HG02938 (cell line): ENCODE results near the gene BTF3.
"Not testable (repeated sequence)": the region's sequence is repeated elsewhere in the genome, so short reads cannot be mapped to it uniquely, and the experiment has no call there.

Experiments
- ATAC-seq: cut with Tn5 transposase; IDR thresholded peaks from one replicate; pipeline ENCODE4 v1.9.1; 2021; ENCODE audit warnings: mild to moderate bottlenecking, moderate library complexity; ENCODE audit not compliant: unreplicated experiment

Gene BTF3

GRCh38 chr5:73498057-73498992, at the start of gene BTF3:
TSS of gene BTF3 (plus strand) at chr5:73498442. CDS start at chr5:73498668, 226 bp downstream.
- ATAC-seq: peak; percentile 91

GRCh38 chr5:73448463-73449136, 49.6 kb upstream of the BTF3 start, which contains the start of gene FOXD1:
TSS of gene FOXD1 (minus strand) at chr5:73448777. CDS start at chr5:73448362, 415 bp downstream.
- no peak for ATAC-seq

GRCh38 chr5:73450137-73450536, 48.1 kb upstream of the BTF3 start:
- no peak for ATAC-seq

DNA sequence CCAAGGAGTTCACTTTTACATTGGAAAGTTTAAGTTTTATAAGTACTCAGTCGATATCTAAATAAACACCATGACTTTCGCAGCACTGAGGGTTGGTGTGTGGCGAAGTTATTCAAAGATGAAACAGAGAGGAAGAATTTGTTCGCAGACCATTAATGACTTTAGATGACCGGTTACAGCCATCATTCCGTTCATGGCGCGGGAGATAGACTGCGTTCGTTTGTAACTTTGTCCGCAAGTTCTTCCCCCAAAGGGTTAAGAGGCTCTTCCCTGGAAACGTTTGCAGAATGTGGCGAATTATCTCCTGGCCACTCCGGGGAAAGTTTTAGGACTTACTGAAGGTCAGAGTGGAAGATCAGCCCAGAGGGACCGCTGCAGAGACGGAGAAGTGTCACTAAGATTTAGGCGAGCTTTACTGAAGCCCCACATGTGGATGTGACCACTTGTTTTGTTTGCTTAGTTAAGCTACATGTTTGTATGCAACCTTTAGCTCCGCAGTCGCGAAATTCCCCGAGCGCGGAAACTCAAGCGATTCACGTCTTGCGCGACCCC, 47.5 kb upstream of the BTF3 start:
- no peak for ATAC-seq

GRCh38 chr5:73451224-73452130, 46.8 kb upstream of the BTF3 start:
- ATAC-seq: no peak

GRCh38 chr5:73452215-73452614, 46.0 kb upstream of the BTF3 start:
- ATAC-seq: no peak

GRCh38 chr5:73454379-73455036, 43.7 kb upstream of the BTF3 start:
- ATAC-seq: no peak

- ATAC-seq: not testable (repeated sequence)
Observed at GRCh38 chr5:73456462-73456861, 41.8 kb upstream of the BTF3 start.

DNA sequence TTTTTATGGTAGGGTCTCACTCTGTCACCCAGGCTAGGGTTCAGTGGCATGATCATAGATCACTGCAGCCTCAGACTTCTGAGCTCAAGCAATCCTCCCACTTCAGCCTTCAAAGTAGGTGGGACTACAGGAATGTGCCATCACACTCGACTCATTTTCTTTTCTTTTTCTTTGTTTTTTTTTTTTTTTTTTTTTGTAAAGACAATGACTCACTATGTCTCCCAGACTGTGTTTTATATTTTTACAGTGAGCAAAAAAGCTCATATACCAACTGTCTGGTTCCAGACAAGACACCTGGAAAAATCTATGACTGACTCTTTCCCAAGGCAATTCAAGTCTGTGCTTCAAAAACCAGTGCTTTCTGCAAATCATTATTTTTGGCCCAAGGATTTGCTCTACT, 38.9 kb upstream of the BTF3 start:
- no peak for ATAC-seq

DNA sequence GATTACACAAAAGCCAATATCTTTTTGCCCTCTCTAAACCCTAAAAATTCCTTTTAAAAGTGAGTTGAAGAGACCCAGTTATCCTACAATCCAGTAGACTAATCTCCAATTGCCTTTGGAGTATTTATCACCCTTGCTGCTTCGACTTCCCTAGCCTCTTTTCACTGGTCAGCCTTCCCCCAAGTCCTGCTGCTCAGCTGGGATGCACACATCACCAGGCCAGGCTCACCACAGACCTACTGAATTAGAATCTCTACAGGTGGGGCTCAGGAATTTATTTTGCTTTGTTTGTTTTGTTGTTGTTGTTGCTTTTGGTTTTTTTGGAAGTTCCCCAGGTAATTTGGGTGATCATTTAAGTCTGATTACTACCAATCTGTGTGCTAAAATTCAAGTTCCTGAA, 38.1 kb upstream of the BTF3 start:
- ATAC-seq: no peak

GRCh38 chr5:73464016-73464745, 34.1 kb upstream of the BTF3 start:
- ATAC-seq: no peak

DNA sequence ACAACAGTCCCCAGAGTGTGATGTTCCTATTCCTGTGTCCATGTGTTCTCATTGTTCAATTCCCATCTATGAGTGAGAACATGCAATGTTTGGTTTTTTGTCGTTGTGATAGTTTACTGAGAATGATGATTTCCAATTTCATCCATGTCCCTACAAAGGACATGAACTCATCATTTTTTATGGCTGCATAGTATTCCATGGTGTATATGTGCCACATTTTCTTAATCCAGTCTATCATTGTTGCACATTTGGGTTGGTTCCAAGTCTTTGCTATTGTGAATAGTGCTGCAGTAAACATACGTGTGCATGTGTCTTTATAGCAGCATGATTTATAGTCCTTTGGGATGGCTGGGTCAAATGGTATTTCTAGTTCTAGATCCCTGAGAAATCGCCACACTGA, 29.6 kb upstream of the BTF3 start:
- not testable (repeated sequence) for ATAC-seq

GRCh38 chr5:73469878-73470277, 28.4 kb upstream of the BTF3 start:
- ATAC-seq: no peak

- no peak for ATAC-seq
Observed at GRCh38 chr5:73471654-73472053, 26.6 kb upstream of the BTF3 start.

GRCh38 chr5:73472116-73472515, 26.1 kb upstream of the BTF3 start:
- ATAC-seq: no peak

DNA sequence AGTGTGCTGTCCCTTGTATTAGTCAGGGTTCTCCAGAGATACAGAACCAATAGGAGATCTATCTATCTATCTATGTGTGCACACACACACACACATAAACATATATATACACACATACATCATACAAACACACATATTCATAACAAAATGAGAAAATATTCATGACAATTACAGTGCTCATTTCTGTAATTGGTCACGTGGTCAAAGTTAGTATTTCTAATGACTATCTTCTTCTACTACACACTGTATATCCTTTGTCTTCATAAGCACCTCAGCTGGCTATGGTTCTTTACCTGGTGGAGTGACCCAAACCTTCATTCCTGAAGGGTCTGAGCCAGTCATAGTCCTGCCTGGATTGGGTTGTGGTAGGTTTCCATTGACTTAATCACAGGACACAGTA, 17.7 kb upstream of the BTF3 start:
- no peak for ATAC-seq

- ATAC-seq: no peak
Observed at GRCh38 chr5:73482383-73483136, 15.7 kb upstream of the BTF3 start.

DNA sequence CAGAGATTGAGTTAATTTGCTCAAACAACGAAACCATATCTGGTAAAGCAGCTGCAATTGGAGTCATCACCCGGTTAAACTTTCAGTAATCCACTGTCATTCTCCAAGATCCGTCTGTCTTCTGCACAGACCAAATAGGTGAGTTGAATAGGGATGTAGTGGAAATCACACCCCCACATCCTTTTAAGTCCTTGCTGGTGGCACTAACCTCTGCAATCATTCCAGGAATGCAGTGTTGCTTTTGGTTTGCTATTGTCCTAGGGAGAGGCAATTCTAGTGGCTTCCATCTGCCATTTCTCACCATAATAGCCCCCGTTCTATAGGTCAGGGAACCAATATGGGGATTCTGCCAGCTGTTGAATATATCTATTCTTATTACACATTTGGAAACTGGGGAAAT, 14.6 kb upstream of the BTF3 start:
- ATAC-seq: no peak

DNA sequence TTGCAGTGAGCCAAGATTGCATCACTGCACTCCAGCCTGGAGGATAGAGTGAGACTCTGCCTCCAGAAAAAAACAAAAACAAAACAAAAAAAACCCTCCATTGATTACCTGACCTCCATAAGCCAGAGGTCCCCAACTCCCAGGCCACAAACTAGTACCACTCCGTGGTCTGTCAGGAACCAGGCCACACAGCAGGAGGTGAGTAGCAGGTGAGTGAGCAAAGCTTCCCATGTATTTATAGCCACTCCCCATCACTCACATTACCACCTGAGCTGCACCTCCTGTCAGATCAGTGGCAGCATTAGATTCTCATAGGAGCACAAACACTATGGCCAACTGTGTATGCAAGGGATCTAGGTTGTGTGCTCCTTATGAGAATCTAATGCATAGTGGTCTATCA, 13.7 kb upstream of the BTF3 start:
- no peak for ATAC-seq
